ENCODE data around the gene FBXL5.

DNA sequence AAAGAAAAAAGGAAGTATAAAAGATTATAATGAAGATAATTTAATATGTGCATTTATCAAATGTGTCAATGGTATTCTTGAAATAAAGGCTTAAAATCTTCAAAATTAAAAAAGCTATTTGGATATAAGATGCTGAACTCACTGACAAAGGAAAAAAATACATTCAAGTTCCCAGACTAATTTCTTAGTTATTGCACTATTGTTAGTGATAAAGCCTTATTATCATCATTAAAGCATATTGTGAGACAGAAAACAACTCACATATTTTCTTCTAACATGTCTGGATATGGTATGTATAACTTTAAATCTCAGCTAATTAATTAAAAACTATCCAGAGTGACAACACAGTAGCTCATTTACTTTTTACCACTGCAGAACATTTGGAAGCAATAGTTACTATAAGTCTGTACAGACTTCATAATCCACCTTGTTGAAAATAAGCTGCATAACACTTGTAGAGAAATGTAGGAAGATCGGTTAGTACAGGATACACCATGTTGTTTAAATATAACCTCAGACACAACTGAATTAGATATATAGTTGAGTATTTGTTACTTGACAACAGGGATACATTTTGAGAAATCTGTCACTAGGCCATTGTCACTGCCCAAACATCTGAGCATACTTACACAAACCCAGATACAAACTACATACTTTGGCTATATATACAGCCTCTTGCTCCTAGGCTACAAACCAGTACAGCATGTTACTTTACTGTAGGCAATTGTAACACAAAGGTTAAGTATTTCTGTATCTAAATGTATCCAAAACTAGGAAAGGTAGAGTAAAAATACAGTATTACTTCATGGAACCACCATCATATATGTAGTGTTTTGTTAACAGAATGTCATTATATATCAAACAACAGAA lies 13.6 kb upstream of the FBXL5 start:
- no peak for TF ChIP-seq POLR2A (IDR thresholded peaks at IDR 0.05)
- TF ChIP-seq, protein P1, sequence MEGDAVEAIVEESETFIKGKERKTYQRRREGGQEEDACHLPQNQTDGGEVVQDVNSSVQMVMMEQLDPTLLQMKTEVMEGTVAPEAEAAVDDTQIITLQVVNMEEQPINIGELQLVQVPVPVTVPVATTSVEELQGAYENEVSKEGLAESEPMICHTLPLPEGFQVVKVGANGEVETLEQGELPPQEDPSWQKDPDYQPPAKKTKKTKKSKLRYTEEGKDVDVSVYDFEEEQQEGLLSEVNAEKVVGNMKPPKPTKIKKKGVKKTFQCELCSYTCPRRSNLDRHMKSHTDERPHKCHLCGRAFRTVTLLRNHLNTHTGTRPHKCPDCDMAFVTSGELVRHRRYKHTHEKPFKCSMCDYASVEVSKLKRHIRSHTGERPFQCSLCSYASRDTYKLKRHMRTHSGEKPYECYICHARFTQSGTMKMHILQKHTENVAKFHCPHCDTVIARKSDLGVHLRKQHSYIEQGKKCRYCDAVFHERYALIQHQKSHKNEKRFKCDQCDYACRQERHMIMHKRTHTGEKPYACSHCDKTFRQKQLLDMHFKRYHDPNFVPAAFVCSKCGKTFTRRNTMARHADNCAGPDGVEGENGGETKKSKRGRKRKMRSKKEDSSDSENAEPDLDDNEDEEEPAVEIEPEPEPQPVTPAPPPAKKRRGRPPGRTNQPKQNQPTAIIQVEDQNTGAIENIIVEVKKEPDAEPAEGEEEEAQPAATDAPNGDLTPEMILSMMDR (IDR thresholded peaks at IDR 0.05 in 8 of 11, conservative IDR thresholded peaks at IDR 0.05 in 3 of 11) = no peak
